ENCODE data around the gene FAM13C. TPM values are rescaled to one million over a fixed set of nuclear protein-coding genes. Genes with fewer than 3 reads are reported as not detected.

FAM13C gene
- total RNA-seq, 1 donor from 2014 or later, result 12.8 TPM

DNA sequence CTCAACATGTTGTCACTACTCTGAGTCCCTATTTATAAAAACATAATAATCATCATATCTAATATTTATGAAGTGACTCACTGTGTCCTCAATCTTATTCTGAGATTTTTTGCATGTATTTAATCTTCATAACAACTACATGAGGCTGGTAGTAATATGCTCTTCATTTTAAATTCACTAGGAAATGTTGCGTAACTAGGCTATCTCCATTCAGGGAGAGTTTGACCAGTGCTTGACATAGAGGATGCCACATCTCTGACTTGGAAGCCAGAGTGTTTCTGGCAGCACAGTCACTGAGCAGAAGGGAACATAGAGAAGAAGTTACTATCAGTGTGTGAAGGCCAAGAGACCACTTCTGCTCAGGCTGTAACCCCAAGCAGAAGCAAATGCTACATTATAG lies 88.9 kb downstream of the FAM13C start:
- DNase-seq (ENCODE audit: extremely low spot score in 2 of 2), result no peak
- no peaks in the 10 kb centered on the region for H3K9me3 ChIP-seq
- H3K27ac ChIP-seq, result no peak overlapping the region
- H3K36me3 ChIP-seq, result peaks cover 0 to 16% of the 10 kb centered on the region in 2 donors
- H3K4me1 ChIP-seq, result no peaks in the 10 kb centered on the region
- H3K4me3 ChIP-seq, result no peak overlapping the region
- intact Hi-C loops (cut with DNase I), result no loop called here
- TF ChIP-seq POLR2A (IDR thresholded peaks at IDR 0.05) (no peak), POLR2AphosphoS5 (IDR thresholded peaks at IDR 0.05; ENCODE audit: insufficient read depth in 1 of 2, low read depth in 1 of 2) (no peak)
- TF ChIP-seq, protein P1, sequence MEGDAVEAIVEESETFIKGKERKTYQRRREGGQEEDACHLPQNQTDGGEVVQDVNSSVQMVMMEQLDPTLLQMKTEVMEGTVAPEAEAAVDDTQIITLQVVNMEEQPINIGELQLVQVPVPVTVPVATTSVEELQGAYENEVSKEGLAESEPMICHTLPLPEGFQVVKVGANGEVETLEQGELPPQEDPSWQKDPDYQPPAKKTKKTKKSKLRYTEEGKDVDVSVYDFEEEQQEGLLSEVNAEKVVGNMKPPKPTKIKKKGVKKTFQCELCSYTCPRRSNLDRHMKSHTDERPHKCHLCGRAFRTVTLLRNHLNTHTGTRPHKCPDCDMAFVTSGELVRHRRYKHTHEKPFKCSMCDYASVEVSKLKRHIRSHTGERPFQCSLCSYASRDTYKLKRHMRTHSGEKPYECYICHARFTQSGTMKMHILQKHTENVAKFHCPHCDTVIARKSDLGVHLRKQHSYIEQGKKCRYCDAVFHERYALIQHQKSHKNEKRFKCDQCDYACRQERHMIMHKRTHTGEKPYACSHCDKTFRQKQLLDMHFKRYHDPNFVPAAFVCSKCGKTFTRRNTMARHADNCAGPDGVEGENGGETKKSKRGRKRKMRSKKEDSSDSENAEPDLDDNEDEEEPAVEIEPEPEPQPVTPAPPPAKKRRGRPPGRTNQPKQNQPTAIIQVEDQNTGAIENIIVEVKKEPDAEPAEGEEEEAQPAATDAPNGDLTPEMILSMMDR (IDR thresholded peaks at IDR 0.05), result no peak
- H3K27me3 ChIP-seq, result no peaks in the 10 kb centered on the region

DNA sequence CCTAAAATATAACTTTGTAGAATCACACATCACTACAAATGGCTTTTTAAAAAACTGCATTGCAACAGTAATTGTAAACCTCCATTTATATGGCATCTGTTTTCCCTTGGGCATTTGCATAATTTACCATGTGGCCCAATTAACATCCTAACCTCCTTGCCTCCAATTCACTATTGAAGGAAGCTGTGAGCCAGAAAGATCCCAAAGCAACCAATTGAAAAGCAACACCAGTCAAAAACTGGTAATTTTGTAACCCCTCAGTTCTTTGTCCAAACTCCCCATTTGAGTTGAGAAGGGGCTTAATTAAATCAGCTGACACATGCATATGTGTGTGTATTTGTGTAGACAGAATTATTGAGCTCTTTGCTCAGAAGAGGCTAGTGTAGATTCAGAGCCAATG lies 90.3 kb downstream of the FAM13C start:
- Histone ChIP-seq H3K4me3 (no peak overlapping the region), H3K9me3 (no peaks in the 10 kb centered on the region), H3K36me3 (peaks cover 0 to 27% of the 10 kb centered on the region in 2 donors), H3K4me1 (no peaks in the 10 kb centered on the region), H3K27me3 (no peaks in the 10 kb centered on the region), H3K27ac (no peak overlapping the region)
- DNase-seq (ENCODE audit: extremely low spot score in 2 of 2), result no peak
- intact Hi-C loops (cut with DNase I), result no loop called here
- TF ChIP-seq, protein P1 (IDR thresholded peaks at IDR 0.05), result no peak
- TF ChIP-seq POLR2A (IDR thresholded peaks at IDR 0.05) (no peak), POLR2AphosphoS5 (IDR thresholded peaks at IDR 0.05; ENCODE audit: insufficient read depth in 1 of 2, low read depth in 1 of 2) (no peak)

DNA sequence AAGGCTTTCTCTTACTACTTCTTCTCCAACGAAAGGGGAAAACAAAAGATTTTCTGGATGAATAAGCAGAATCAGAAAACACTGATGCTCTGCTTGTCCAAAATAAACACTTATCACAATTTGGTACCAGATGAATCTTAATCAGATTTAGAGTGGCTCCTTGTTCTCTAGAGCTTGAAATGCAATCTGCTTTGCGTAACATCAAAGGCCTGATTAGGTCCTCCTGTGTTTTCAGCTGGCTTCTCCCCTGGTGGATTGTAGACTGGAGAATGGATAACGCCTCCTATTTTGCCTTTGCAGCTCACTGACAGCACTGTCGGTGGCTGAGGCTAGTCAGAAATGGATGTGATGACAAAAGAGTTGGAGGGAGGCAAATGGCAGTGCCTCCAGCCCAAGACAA lies 91.2 kb downstream of the FAM13C start:
- Histone ChIP-seq H3K9me3 (no peaks in the 10 kb centered on the region), H3K27ac (no peak overlapping the region), H3K4me1 (no peaks in the 10 kb centered on the region), H3K36me3 (peaks cover 0 to 27% of the 10 kb centered on the region in 2 donors), H3K4me3 (no peak overlapping the region), H3K27me3 (no peaks in the 10 kb centered on the region)
- no peak for TF ChIP-seq POLR2AphosphoS5 (IDR thresholded peaks at IDR 0.05; ENCODE audit: insufficient read depth in 1 of 2, low read depth in 1 of 2)
- TF ChIP-seq, protein P1 (IDR thresholded peaks at IDR 0.05), result no peak
- no peak for TF ChIP-seq POLR2A (IDR thresholded peaks at IDR 0.05)
- intact Hi-C loops (cut with DNase I), result no loop called here
- DNase-seq (ENCODE audit: extremely low spot score in 2 of 2), result no peak

DNA sequence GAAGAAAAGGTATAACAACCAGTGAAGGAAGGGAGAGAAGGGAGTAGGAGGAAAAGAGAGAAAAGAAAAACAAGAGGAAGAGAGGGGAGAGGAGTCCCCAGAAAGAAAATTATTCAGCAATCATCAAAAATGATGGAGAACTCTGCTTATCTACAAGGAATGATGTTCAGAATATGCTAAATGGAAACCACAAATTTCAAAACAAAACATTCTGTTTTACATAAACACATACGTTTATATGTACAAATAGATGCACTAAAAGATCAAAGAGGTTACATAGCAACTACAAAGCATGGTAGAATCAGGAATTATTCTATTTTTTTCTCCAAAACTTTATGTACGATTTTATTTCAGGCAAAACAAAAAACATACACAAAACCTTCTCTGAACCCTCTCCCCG lies 91.9 kb downstream of the FAM13C start:
- TF ChIP-seq POLR2A (IDR thresholded peaks at IDR 0.05), result no peak
- no peak for TF ChIP-seq POLR2AphosphoS5 (IDR thresholded peaks at IDR 0.05; ENCODE audit: insufficient read depth in 1 of 2, low read depth in 1 of 2)
- TF ChIP-seq, protein P1 (IDR thresholded peaks at IDR 0.05), result no peak
- Histone ChIP-seq H3K27ac (no peak overlapping the region), H3K36me3 (peaks cover 0 to 27% of the 10 kb centered on the region in 2 donors), H3K4me3 (no peak overlapping the region), H3K27me3 (no peaks in the 10 kb centered on the region), H3K9me3 (no peaks in the 10 kb centered on the region), H3K4me1 (no peaks in the 10 kb centered on the region)
- intact Hi-C loops (cut with DNase I), result no loop called here
- no peak for DNase-seq (ENCODE audit: extremely low spot score in 2 of 2)

DNA sequence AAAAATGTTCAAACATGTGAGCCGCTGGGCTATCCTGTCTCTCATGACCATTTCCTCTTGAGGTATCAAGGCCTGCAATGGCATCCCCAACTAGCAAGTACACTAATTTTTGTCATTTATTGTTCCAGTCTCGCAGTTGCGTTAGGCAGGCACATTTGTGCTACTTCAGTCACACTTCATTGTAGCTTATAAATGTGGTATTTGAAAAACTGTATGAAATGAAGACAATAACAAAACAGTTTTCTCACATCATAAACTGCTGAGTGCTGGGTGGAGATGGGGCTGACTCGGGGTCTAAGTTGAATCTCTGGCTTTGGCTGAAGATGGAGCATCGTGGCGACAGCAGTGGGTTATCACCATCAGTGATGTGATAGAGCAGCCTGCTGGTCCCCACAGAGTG lies 92.7 kb downstream of the FAM13C start:
- no peak for DNase-seq (ENCODE audit: extremely low spot score in 2 of 2)
- Histone ChIP-seq H3K9me3 (no peaks in the 10 kb centered on the region), H3K27ac (no peak overlapping the region), H3K27me3 (no peaks in the 10 kb centered on the region), H3K4me1 (no peaks in the 10 kb centered on the region), H3K36me3 (peaks cover 0 to 27% of the 10 kb centered on the region in 2 donors), H3K4me3 (no peak overlapping the region)
- intact Hi-C loops (cut with DNase I), result no loop called here
- TF ChIP-seq, protein P1 (IDR thresholded peaks at IDR 0.05), result no peak
- TF ChIP-seq POLR2AphosphoS5 (IDR thresholded peaks at IDR 0.05; ENCODE audit: insufficient read depth in 1 of 2, low read depth in 1 of 2), result no peak
- TF ChIP-seq POLR2A (IDR thresholded peaks at IDR 0.05), result no peak

Data from vagina (tissue), 2 donors.